HG02938 (cell line): ENCODE data around the gene FXN.
A peak's percentile ranks its signal among the peaks of the same experiment; 100 is the strongest.
"Not testable (repeated sequence)": the region's sequence is repeated elsewhere in the genome, so short reads cannot be mapped to it uniquely, and the experiment has no call there.

Experiments
- ATAC-seq: cut with Tn5 transposase; IDR thresholded peaks from one replicate; pipeline ENCODE4 v1.9.1; 2021; ENCODE audit warnings: mild to moderate bottlenecking, moderate library complexity; ENCODE audit not compliant: unreplicated experiment

FXN gene

GRCh38 chr9:69035438-69036308, at the start of gene FXN:
FXN (plus strand) TSS chr9:69035752; CDS start chr9:69035783, 31 bp downstream.
- ATAC-seq = peak; percentile 84

DNA sequence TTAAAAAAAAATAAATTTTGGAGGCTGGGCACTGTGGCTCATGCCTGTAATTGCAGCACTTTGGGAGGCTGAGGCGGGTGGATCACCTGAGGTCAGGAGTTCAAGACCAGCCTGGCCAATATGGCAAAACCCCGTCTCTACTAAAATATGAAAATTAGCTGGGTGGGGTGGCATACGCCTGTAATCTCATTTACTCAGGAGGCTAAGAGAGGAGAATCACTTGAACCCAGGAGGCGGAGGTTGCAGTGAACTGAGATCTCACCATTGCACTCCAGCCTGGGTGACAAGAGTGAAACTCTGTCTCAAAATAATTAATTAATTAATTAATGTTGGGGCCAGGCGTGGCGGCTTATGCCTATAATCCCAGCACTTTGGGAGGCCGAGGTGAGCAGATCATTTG, 48.6 kb upstream of the FXN start:
- not testable (repeated sequence) for ATAC-seq

GRCh38 chr9:68991457-68991856, 44.1 kb upstream of the FXN start:
- no peak for ATAC-seq

GRCh38 chr9:68995776-68996175, 39.8 kb upstream of the FXN start:
- no peak for ATAC-seq

GRCh38 chr9:68996462-68996861, 39.1 kb upstream of the FXN start:
- no peak for ATAC-seq

DNA sequence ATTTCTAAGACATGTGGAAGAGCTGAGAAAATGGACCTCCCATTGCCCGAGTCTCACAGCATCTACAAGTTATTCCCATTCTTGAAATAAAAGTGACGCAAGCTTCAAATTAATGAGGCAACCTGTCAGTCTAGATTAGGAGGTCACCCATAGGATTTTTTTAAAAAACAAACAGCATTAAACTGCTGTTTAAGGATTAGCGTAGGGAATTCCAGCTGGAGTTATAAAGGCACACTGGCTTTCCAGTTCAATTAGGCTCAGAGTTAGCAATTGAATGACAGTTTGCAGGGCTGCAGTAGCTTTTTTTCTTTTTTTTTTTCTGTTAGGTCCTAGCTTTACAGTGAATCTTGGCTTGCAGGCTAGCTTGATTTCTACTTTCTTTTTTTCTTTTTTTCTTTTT, 37.9 kb upstream of the FXN start:
- no peak for ATAC-seq

DNA sequence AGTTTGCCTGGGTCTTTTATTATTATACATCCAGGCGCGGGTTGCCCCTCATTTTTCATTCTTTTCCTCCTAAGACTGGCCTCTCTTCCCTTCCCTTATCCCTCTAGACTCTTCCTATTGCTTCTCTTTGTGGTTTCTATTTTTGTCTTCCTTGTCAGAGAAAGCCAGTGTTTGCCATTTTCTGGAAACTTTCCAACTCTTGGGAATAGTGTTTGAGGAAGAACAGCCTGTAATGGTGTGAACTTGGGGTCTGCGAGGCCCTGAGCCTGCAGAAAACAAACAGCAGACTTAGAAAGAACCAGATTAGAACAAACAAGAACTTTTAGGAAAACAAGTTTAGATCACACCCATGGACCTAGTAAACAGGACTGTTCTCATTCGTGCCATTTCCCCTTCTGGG, 37.2 kb upstream of the FXN start:
- no peak for ATAC-seq

DNA sequence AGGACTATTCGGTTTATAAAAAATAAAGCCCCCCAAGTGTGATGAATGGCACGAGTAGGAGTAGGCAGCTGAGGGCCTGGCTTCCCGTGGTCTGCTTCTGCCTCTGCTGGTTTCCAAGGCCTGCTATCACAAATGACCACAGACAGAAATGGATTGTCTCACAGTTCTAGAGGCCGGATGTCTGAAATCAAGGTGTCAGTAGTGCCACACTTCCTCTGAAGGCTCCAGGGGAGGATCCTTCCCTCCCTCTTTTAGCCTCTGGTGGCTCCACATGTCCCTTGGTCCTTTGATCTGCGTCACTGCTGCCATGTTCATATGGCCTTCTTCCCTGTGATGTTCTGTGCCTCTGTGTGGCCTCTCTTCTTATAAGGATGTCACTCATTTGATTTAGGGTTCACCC, 36.7 kb upstream of the FXN start:
- no peak for ATAC-seq

- peak; percentile 92 for ATAC-seq
Observed at GRCh38 chr9:68999393-69000105, 36.0 kb upstream of the FXN start.

GRCh38 chr9:69001921-69002320, 33.6 kb upstream of the FXN start:
- no peak for ATAC-seq

DNA sequence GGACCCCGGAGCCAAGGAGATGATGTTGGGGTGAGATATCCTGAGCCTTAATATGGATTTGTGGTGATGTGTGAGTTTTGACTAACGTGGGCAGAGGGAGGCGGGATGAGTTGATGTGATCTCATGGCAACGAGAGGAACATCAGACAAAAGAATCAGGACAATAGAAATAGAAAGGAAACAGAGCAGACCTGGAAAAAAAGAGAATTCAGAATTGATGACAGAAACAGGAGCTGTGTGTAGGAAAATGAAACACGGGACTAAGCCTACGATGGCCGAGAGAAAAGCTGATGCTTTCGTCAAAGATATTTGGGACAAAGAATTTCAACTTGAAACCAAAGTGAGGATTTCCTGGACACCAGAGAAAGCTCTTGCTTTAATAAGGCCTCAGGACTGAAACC, 32.5 kb upstream of the FXN start:
- no peak for ATAC-seq

- ATAC-seq = no peak
Observed at GRCh38 chr9:69004836-69005235, 30.7 kb upstream of the FXN start.

DNA sequence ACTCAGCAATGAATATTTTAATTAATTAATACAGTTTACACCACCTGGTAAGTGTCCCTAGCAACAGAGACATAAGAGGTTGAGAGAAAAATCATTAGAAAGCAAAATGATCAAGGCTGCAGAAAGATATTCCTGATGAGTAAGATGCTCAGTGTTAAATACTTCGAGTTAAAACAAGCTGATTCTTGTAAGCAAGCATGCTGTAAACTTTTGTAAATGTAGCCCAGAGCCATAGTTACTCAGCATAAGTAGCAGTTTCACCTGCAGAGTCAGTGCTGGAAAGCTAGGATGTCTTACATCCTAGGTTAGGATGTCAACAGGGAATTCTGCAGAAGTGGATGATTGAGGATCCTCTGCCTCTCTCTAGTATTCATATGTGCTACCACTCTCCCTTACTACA, 25.8 kb upstream of the FXN start:
- ATAC-seq = no peak

DNA sequence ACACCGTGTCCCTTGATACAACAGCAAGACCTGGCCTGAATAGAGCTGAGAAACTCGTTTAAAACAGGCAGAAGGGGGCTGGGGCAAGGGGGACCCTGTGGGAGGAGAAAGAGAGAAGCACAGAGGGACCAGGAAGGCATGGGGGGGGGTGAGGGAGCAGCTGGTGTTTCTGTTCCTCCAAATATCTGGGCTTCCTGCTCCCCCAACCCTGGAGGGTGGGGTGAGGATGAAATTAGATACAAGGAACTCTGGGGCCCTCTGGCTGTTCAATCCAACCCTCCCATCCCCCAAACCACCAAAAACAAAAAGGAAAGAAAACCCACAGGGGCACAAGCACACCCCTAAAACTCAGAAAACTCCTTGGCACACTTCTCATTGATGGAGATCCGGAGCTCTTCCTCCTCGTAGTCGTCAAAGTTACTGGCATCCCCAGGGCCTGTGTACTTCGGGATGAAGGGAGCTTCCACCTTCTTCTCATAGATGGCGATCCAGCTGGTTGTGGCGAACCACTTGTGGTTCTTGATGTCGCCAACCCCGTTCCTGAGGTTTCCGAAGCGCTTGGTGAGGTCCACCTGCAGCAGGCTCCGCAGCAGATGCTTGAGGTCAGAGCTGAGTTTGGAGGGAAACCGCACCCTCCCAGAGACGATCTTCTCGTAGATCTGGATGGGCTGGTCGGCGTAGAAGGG, 22.7 kb upstream of the FXN start:
- no peak for ATAC-seq

DNA sequence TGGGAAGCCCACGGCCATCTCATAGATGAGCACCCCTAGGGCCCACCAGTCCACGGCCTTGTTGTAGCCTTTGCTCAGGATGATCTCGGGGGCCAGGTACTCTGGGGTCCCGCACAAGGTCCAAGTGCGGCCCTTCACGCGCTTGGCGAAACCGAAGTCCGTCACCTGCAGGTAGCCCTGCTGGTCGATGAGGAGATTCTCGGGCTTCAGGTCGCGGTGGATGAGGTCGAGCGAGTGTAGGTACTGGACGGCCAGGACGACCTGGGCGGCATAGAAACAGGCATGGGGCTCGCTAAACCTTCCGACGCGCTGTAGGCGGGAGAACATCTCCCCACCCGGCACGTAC, 22.2 kb upstream of the FXN start:
- no peak for ATAC-seq

DNA sequence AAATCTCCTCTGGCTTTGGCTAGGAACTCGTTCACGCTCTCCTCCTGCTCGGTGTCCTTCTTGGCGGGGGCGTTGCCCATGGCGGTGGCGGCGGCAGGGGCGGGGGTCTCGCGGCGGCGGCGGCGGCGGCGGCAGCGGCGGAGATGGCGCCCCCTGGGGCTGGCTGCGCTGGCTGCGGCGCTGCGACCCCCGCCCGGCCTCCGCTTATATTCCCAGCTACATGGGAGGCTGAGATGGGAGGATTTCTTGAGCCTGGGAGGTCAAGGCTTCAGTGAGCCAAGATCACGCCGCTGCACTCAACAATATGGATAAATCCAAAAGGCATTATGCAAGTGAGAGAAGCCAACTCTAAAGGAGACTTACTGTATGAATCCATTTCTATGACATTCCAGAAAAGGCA, 21.5 kb upstream of the FXN start, which contains the start of gene PRKACG:
Gene PRKACG (minus strand): TSS at position 101 of the 400 bp plus-strand sequence. CDS start 21 bp downstream, at position 80.
- no peak for ATAC-seq

DNA sequence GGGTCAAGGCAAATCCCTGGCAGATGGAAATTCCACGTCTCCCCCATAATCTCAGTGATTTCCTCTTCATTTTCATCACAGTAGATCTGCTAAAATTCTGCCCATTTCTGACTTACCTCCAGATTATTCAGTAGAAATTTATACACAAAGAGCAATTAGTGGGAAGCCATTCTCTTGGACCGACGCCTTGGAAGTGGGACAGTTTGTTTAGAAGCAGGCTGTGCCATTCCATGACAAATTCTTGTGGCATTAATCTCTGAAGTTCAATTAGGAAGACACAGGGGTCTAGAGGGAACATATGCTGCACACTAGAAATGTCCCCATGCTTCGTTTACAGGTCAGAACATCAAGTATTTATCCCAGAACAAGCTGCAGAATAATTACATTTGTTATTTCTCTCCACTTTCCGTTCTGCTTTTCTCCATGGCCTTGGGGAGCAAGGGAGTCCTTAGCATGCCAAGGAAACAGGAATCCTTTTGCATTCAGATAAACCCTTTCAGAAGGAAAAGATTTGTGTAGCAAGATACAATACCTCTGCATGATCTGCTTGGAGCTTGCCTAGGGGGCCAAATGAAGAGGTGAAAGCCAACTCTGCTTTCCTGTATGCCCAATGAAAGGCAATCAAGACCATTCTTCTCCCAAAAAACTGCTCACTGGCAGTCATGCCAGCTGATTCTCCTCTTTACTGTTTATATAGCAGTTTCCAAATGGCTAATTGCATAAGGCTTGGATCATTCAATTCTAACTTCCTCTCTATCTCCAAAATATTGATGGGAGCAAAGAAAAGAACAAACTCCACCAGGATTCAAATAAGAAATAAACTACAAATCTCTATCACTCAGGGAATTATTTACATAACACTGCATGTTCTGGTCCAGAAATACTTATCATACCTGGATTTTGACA, 19.1 kb upstream of the FXN start:
- ATAC-seq = no peak

GRCh38 chr9:69018737-69019136, 16.8 kb upstream of the FXN start:
- no peak for ATAC-seq

GRCh38 chr9:69019808-69020207, 15.7 kb upstream of the FXN start:
- ATAC-seq = no peak

GRCh38 chr9:69020301-69021145, 15.0 kb upstream of the FXN start:
- ATAC-seq = no peak
